H1 (cell line): ENCODE measurements around the gene SLC26A8.
"Not testable (repeated sequence)": the region's sequence is repeated elsewhere in the genome, so short reads cannot be mapped to it uniquely, and the experiment has no call there.

Source experiments
- EP300 ChIP-seq, 2 experiments: IDR thresholded peaks; 1 replicate in 1 of 2; 2 replicates in 1 of 2; pipeline ENCODE4 v1.6.1; 2011 to 2012; ENCODE audit warnings: low read depth in 2 of 2, low read length in 2 of 2, mild to moderate bottlenecking in 2 of 2, borderline replicate concordance in 1 of 2, inconsistent platforms in 1 of 2, moderate library complexity in 1 of 2
- EZH2 ChIP-seq: fragments of 200-600 bp; sonication (generic); IDR thresholded peaks from 2 replicates; pipeline ENCODE4 v1.7.1; 2012; ENCODE audit warnings: low read depth, mild to moderate bottlenecking, moderate library complexity, low read length, inconsistent platforms; ENCODE audit not compliant: severe bottlenecking
- POLR2A ChIP-seq, 2 experiments: IDR thresholded peaks; 1 replicate in 1 of 2; 2 replicates in 1 of 2; pipeline ENCODE4 v1.6.1; 2011; ENCODE audit warnings: low read depth in 2 of 2, low read length in 2 of 2, mild to moderate bottlenecking in 2 of 2; ENCODE audit errors: control extremely low read depth in 1 of 2
- RAD21 ChIP-seq, 2 experiments: IDR thresholded peaks in 1 of 2; conservative IDR thresholded peaks in 1 of 2; 2 replicates each; pipeline ENCODE4 v1.6.1; 2011; ENCODE audit warnings: low read depth in 2 of 2, low read length in 2 of 2, improper control_type of control experiment in 1 of 2, inconsistent platforms in 1 of 2, mild to moderate bottlenecking in 1 of 2, moderate library complexity in 1 of 2
- RBBP5 ChIP-seq: IDR thresholded peaks from 2 replicates; pipeline ENCODE4 v1.7.1; 2012; ENCODE audit warnings: low read depth, mild to moderate bottlenecking, inconsistent platforms, low read length, moderate library complexity, borderline replicate concordance
- SIN3A ChIP-seq, 2 experiments: IDR thresholded peaks in 1 of 2; conservative IDR thresholded peaks in 1 of 2; 2 replicates each; pipeline ENCODE4 v1.6.1; 2011 to 2012; ENCODE audit warnings: low read length in 2 of 2, improper control_type of control experiment in 1 of 2, low read depth in 1 of 2, mild to moderate bottlenecking in 1 of 2
- TF ChIP-seq, protein P1 (sequence below), 3 experiments: IDR thresholded peaks; 1 replicate in 2 of 3; 2 replicates in 1 of 3; pipeline versions ENCODE4 v1.5.1 to v1.6.1; 2011; ENCODE audit warnings: low read length in 3 of 3, mild to moderate bottlenecking in 3 of 3, inconsistent platforms in 2 of 3, low read depth in 1 of 3, moderate library complexity in 1 of 3; ENCODE audit not compliant: insufficient read depth in 1 of 3; ENCODE audit errors: control extremely low read depth in 1 of 3

DNA sequence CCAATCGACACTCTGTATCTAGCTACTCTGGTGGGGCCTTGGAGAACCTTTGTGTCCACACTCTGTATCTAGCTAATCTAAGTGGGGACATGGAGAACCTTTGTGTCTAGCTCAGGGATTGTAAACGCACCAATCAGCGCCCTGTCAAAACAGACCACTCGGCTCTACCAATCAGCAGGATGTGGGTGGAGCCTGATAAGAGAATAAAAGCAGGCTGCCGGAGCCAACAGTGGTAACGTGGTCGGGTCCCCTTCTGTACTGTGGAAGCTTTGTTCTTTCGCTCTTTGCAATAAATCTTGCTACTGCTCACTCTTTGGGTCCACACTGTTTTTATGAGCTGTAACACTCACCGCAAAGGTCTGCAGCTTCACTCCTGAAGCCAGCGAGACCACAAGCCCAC, 92.6 kb downstream of the SLC26A8 start:
- not testable (repeated sequence) for TF ChIP-seq POLR2A (IDR thresholded peaks at IDR 0.05; ENCODE audit: control extremely low read depth in 1 of 2, low read depth in 2 of 2, low read length in 2 of 2); EZH2; RAD21 (IDR thresholded peaks at IDR 0.05 in 1 of 2, conservative IDR thresholded peaks at IDR 0.05 in 1 of 2; ENCODE audit: low read depth in 2 of 2, low read length in 2 of 2); RBBP5; EP300 (IDR thresholded peaks at IDR 0.05; ENCODE audit: borderline replicate concordance in 1 of 2, low read depth in 2 of 2, low read length in 2 of 2); SIN3A (conservative IDR thresholded peaks at IDR 0.05 in 1 of 2, IDR thresholded peaks at IDR 0.05 in 1 of 2; ENCODE audit: low read depth in 1 of 2, low read length in 2 of 2)
- TF ChIP-seq, protein P1, sequence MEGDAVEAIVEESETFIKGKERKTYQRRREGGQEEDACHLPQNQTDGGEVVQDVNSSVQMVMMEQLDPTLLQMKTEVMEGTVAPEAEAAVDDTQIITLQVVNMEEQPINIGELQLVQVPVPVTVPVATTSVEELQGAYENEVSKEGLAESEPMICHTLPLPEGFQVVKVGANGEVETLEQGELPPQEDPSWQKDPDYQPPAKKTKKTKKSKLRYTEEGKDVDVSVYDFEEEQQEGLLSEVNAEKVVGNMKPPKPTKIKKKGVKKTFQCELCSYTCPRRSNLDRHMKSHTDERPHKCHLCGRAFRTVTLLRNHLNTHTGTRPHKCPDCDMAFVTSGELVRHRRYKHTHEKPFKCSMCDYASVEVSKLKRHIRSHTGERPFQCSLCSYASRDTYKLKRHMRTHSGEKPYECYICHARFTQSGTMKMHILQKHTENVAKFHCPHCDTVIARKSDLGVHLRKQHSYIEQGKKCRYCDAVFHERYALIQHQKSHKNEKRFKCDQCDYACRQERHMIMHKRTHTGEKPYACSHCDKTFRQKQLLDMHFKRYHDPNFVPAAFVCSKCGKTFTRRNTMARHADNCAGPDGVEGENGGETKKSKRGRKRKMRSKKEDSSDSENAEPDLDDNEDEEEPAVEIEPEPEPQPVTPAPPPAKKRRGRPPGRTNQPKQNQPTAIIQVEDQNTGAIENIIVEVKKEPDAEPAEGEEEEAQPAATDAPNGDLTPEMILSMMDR (IDR thresholded peaks at IDR 0.05; ENCODE audit: control extremely low read depth in 1 of 3, insufficient read depth in 1 of 3, low read depth in 1 of 3, low read length in 3 of 3) = not testable (repeated sequence)
